LoVo (cell line): ENCODE measurements around the gene APLF.

Experiments used
- DNase-seq: peaks from one replicate; pipeline ENCODE4 v3.0.0-alpha.2; 2016; ENCODE audit warnings: low spot score

The APLF gene, protein sequence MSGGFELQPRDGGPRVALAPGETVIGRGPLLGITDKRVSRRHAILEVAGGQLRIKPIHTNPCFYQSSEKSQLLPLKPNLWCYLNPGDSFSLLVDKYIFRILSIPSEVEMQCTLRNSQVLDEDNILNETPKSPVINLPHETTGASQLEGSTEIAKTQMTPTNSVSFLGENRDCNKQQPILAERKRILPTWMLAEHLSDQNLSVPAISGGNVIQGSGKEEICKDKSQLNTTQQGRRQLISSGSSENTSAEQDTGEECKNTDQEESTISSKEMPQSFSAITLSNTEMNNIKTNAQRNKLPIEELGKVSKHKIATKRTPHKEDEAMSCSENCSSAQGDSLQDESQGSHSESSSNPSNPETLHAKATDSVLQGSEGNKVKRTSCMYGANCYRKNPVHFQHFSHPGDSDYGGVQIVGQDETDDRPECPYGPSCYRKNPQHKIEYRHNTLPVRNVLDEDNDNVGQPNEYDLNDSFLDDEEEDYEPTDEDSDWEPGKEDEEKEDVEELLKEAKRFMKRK

DNA sequence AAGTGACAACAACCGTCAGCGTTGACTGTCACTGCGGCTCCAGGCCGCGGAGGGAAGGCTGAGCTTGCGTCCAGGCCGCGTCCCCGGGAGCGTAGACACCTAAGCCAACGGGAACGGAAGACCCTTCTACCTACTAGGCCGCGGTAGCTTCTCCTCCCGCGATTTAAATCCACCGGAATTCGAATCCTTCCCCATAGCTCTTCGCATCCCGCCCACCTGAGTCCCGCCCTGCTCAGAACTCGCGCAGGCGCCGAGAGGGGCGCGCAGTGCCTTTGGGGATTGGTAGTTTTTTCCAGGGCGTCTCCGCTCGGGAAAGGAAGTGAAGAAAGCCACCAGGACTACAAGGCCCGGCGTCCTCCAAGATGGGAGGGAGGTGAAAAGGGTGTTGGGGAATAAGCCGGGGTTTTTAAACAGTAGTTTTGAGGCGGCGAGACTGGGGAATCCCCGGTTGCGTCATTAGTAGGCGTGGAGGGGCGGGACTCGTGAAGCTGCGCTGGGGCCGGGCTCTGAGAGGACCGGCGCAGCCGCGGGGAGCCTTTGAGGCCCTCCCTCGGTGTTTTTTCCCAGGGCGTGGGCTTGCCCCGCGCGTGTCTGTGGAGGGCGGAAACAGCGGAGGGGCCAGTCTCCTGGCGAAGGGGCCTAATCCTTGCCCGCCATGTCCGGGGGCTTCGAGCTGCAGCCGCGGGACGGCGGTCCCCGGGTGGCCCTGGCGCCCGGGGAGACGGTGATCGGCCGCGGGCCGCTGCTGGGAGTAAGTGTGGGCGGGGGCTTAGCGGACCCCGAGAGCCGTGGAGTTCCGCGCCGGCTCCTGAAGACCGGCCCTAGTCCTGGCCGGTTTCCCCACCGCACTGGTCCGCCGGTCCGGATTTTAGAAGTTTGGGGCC, at the start of gene APLF, which contains the start of gene FBXO48:
Gene APLF, plus strand, starts transcription at position 509 of the 884 bp plus-strand sequence. Its CDS starts 147 bp downstream, at position 656.
Gene FBXO48, minus strand, starts transcription at position 218 of the 884 bp plus-strand sequence. CDS start 2,149 bp downstream, outside the sequence.
- DNase-seq: peak; percentile 98

DNA sequence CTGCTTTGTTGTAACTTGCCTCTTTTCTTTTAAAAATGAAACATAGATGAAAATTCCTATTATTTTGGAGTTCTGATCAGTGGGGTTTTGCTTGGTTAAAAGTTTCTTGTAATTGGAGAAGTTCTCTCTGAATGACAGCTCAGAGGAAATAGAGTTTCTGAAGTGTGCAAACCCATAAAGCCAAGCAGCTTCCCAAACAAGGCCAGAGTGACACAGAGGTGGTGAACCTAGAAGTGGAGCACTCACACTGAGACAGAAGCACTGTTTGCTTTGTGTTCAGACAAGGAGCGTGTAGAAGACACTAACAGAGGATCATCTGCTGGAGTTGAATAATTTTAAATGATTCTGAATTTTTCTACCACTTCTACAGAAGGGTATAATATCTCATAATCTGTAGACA, 49.5 kb upstream of the APLF start:
- no peak for DNase-seq

DNA sequence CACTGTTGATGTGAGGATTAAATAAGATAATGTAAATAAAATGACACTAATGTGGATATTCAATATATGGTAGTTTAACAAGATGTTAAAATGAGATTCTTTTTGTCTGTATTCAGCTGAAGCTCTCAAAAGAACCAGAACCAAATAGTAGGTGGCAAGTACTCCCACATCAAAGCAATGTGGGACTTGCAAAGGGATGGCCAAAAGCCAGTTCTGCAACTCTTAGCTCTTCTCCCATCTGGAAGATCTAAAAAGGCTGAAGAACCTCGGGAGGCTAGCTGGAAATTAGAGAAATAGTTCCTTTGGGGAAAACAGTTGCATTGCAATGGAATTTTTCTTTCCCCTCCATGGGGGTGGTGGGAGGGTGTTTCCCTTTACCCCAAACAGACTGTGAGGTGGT, 49.0 kb upstream of the APLF start:
- DNase-seq: no peak

DNA sequence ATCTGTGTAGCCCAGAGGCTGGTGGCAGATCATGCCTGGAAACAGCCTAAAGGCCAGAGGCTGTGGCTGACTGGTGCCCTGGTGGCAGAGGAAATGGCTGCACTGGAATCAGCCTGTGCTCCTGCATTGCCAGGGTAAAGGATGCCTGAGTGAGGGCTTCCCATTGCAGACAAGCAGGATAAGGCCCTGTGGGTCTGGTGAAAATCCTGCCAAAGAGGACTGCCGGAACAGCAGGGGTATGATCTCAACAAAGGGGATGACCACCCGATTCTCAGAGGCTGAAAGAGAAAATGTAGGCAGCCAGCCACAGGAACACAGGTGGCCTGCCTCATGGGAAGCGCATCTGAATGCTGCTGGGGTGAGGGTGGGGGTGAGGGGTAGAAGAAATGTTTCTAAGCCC, 48.5 kb upstream of the APLF start:
- DNase-seq: no peak

DNA sequence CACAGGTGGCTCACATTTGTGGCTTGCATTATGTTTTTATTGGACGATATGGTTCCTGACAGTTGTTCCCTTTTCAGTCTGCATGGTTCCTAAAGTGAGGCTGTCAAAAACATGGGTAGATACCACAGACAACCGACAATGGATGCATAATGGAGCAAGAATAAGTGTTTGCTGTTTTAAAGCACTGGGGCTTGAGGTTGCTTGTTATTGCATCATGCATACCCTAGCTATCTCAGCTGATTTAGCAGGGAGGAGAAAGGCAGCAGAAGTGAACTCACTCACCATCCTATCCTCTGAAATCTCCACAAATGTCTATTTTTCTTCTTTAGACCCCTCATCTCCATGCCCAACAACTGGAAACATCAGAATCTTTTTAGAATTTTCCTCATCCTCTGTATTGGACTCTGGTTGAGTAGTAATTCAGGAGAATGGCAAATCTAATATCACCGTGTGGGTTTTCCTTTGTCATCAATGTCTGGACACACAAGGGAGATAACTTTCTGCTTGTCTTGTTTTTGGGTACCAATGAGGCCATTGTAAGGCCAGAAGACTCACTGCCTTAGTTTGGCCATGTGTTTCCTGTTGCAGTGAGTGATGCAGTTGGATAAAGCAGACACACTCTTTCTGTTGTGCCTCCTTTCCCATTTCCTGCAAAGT, 47.0 kb upstream of the APLF start:
- DNase-seq: no peak

DNA sequence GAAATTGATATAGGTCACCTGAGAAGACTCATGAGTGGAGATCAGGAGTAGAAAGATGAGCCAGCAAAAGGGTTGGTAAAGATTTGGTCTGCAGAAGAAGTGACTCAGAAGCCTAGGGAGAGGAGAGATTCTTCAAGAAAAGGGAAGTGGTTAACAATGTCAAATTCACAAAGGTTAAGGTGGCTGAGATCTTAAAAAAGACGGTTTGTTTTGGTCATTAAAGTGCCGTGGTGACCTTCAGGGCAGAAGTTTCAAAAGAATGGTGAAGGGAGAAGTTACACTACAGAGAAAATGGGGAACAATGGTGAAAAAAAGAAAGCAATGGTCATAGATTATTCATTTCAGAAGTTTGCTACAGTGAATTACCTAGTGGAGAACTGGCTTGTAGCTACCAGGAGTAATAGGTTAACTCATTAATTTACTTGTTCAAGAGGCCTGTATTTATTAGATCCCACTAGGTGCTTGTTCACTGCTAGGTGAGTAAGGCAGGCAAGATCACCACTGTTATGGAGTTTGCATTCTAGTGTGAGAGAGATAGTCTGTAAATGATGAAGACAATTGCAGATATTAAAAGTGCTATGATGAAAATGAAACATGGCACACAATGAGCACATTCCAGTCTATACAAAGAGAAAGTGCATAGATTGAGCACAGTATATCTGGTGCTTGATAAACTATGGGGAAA, 43.3 kb upstream of the APLF start:
- DNase-seq: no peak

DNA sequence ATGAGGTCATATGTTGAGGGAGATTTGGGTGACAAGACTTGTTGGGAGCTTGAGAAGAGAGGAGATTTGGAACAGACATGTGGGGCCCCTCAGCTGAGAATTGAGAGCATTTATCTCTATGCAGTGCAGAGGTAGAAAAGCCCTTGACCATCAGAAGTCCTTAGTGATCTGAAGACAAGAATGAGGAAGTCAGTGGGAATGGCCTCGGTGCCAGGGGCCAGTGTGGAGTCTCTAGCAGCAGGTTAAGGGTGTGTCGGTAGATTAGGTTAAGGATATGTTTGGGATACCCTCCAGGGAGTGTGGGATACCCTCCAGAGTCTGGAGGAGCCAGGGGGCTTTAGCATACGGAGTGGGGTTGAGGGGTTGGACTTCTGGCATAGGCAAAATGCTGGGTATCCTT, 41.9 kb upstream of the APLF start:
- DNase-seq: no peak

DNA sequence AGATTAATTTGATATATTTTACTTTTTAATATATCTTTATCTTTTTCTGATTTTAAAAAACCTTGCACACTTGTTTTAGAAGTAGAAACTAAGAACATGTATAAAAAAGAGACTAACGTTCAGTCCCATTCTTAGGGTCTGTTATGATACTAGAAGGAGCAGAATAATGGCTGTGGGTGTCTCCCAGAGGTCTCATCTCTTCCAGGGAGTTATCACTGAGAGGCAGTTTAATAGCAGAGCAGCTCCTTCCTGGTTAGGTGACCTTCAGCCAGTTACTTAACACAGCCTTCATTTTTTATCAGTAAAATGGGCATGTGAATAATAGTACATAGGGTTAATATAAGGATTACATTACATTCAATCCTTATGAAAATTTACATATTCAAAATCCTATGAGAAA, 40.9 kb upstream of the APLF start:
- DNase-seq: no peak

DNA sequence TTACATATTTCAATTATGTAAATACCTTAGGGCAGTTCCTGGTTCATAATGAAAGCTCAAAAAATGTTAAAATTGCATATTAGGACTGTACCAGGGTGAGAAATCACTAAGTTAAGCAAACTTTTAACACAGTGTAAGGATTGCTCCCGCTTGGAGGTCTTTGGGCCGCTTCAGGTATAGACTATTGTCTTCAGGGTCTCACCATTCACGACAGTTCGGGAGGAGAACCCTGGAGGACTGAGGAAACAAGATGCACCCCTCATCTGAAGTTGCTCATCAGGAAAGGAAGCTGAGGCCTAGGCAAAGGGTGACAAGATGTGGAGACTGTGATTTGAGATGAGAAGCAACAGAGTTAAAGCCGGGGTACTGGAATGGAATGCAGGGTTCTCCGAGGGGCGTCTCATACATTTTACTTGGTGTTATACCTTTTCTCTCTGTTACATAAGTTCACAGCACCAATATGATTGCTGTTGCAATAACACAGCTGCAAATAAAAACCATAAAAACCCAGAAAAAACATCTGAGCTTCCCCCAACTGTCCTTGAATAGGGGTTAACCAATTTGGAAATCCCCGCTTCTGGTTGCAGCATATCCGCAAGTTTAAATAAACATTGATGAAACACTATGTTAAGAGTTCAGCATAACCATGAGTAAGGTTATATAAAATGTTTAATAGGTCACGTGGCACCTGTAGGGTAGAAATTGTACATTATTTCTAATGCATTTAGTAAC, 40.4 kb upstream of the APLF start:
- no peak for DNase-seq

DNA sequence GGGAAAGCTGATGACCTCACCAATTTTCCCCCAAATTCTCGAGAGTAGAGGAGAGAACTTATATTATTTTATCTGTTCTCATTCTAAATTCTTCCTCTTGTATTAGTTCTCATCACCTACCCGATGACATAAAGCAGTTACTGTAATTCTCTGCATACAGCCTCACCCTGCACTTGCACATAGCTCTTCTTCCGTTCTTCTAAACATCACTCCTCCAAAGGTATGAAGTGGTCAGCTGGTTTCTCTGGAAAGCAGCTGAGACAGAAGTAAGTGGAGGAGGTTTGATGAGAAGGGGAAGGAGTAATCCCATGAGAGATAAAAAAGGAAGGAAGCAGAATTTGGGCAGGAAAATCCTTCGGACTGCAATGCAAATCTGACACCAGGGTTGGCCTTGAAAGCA, 39.3 kb upstream of the APLF start:
- DNase-seq: no peak

DNA sequence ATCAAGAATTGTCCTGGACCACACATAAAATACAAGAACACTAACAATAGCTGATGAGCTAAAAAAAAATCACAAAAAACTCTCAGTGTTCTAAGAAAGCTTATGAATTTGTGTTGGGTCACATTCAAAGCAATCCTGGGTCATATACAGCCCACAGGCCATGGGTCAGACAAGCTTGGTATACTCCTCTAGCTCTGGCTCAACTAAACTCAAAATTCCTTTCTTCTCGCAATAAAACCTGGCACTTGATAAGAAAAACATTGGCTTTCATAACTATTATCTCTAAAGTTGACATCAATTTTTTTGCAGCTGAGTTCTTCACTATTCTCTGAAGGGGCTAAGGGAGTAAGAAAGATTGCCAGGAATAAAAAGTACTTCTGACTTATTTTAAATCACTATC, 38.6 kb upstream of the APLF start:
- DNase-seq: no peak

DNA sequence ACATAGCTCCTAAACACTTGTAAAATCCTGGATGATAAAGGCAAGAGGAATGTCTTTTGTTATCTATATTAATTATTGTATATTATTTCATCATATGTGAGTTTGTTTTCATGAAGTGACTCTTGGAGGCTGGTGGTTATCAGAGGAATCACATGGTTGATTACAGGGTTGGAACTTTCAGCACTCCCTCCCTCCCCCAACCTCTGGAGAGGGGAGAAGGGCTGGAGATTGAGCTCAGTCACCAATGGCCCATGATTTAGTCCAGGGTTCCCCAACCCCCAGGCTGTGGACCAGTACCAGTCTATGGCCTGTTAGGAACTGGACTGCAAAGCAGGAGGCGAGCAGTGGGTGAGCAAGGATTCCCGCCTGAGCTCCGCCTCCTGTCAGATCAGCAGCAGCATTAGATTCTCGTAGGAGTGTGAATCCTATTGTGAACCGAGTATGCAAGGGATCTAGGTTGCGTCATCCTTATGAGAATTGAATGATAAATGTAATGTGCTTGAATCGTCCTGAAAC, 38.0 kb upstream of the APLF start:
- no peak for DNase-seq

DNA sequence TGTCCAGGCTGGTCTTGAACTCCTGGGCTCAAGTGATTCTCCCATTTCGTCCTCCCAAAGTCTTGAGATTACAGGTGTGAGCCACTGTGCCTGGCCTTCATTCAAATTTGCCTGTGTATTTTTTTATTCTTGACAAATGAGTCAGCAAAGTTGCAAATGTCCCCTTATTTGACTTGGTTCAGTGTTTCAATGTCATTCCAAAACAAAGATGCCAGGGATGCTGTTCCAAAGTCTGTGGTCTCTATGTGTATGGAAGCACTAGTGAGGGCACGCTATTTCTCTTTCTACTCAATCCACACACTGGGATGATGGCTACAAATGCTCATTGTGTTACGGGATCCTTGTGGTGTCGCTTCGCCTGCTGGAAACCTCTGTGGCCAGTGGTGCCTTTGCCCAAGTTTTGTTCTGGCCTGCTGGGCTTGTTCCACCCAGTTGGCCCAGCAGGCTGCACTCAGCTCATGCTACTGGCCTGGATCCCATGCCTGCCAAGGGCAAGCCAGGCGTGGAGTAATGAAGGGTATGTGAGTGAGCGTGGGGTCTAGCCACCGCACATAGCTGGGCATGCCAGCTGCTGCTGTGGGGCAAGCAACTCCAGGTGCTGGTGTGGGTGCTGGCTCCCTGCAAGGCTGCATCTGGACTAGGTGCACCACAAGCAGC, 35.9 kb upstream of the APLF start:
- DNase-seq: no peak

DNA sequence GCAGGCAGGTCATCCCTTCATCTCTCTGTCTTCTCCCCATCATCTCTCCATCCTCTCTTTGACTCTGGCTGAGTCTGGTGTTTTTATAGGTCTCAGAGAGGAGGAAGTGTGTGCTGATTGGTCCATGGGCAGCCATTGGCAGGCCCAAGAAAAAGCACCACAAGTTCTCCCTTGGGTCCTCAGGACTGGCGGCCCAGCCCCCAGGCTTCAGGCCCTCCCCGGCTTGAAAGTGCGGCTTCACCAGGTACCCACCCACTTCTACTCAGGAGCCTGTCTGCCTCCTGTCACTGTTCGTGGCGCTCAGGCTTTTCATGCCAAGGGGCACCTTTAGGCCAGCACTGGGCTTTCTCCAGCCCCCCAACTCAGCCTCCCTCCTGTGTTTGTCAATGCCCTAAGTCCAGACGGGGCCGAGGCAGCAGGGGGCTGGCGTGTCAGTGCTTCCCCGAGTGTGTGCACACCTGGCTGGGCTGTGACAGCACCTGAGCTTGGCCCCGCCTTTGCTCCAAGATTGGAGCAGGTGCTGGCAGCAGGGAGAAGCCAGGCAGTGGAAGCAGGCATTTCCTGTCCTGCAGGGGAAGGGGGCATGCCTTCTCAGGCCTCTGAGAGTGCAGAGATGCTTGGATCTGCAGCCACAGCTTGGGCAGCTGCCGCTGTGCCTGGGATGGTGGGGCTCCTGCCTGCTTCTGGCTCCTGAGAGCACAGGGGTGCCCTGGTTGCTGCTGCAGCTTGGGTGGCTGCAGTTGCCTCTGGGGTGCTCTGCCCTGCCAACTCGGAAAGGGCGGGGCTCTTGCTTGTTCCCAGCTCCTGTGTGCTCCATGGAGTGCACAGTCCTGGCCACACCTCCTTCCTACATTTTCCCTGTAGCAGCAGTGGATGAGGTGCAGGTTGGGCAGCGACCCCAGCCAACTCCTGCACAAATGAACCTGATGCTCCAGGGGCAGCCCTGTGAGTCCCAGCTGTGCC, 34.4 kb upstream of the APLF start:
- no peak for DNase-seq

DNA sequence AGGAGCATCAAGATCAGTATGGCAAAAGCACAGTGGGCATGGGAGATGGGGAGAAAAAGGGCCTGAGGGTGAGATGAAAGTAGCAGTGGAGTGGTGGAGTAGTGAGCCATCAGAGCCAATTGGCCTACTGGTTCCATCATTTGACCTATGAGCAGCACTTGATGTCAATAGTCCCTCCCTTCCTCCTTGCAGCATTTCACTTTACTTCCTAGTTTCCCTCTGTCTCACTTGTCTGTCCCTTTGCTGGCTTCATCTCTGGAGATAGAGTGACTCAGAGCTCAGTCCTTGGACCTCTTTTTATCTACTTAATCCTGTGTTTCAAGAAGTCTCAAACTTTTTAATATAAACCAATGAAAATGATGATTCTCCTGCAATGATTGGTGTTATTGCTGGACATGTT, 32.4 kb upstream of the APLF start:
- no peak for DNase-seq

DNA sequence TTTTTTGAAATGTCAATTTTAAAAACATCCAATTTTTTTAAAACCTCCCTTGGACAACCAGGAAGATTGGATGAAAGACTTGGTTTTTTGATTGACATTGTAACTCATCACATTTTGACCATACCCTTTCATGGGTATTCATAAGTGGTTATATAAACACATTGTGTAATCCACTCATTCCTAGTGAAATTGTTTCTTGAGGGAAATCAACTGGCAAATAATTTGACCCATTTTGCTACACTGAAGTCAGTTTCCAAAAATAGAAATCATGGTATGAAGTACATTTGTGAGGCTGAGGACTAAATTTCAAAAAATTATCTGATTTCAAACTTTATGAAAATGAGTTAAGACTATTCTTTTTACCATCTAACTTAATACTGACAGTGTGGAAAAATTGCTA, 31.8 kb upstream of the APLF start:
- no peak for DNase-seq

DNA sequence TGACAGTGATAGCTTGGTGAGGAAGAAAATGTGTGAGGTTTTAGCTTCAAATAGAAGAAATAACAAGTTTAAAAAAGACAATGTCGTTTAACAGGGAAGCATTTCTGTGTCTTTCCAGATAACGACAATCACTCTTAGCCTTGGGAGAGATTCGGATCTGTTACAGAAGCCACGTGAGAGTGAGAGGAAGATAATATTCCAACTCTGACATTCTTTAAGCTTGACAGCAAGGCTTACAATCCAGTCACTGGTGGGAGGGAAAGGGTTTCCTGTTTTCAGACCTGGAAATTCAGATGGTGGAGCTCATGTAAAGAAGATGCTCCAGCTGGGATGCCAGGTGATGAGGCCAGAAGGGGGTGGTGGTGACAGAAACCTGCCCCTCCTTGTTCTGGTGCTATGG, 31.1 kb upstream of the APLF start:
- DNase-seq: no peak

DNA sequence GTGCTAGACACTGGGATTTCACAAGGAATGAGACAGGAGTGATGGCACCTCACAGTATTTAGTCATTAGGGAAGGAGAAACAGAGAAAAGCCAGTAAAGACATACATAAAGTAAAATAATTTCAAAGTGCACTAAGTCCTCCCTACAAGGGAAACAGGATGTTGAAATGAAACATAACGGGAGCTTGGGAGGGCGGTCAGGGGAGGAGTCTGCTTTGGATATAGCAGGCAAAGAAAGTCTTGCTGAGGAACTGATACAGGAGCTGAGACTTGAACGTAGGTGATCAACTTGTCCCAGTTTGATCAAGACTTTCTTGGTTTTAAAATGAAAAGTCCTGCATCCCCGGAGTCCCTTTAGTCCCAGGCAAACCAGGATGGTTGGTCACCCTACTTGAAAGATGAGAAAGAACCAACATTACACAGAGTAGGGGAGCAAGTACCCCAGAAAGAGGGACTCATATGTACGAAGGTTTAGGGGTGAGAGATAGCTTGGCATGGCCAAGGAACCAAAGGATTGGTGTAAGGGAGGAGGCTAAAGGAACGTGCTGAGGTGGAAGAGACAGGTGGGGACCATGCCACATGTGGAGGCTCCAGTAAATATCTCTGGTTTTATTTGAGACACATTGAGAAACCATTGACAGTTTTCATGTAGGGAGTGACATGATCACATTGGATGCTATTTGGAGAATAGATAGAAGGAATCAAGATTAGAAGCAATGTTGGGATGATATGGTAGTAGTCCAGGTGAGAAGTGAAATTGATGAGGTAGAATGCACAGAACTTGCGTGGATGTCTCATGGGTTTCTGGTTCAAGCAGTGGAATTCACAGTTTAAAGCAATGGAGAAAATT, 28.7 kb upstream of the APLF start:
- DNase-seq: no peak
